HFFc6 (cell line): ENCODE results near the gene POU3F1. TPM values are rescaled to one million over a fixed set of nuclear protein-coding genes. Genes with fewer than 3 reads are reported as not detected.

ENCODE experiments used
- DNase-seq: peaks from one replicate; pipeline ENCODE4 v3.0.0-alpha.2; 2018
- H3K27ac Mint-ChIP-seq: 2 replicates; pipeline ENCODE4 v1.8.0; 2020; ENCODE audit warnings: mild to moderate bottlenecking, mixed read lengths
- H3K27me3 Mint-ChIP-seq: 2 replicates; pipeline ENCODE4 v1.8.0; 2021; ENCODE audit warnings: mild to moderate bottlenecking, moderate library complexity, mixed read lengths; ENCODE audit not compliant: insufficient read depth
- H3K36me3 Mint-ChIP-seq: 2 replicates; pipeline ENCODE4 v1.8.0; 2021; ENCODE audit warnings: low read depth, mixed read lengths
- H3K4me1 Mint-ChIP-seq: 2 replicates; pipeline ENCODE4 v1.8.0; 2020; ENCODE audit warnings: low read depth, mixed read lengths
- H3K4me3 Mint-ChIP-seq: 2 replicates; pipeline ENCODE4 v1.8.0; 2020; ENCODE audit warnings: mild to moderate bottlenecking, moderate library complexity, mixed read lengths
- H3K9me3 Mint-ChIP-seq: 2 replicates; pipeline ENCODE4 v1.8.0; 2020; ENCODE audit warnings: mild to moderate bottlenecking, mixed read lengths
- long read RNA-seq: library from polyadenylated mRNA; unstranded; transcript quantifications from one replicate; pipeline ENCODE4 v2.0.0, GENCODE V29; 2019
- total RNA-seq, 6 experiments: library from RNA; stranded (reverse); fragmentation: NEBNext Ultra II Directional; extraction: Animal tissue kit (Norgen Biotek cat#: 25700); gene quantifications; 2 replicates in 1 of 6; 3 replicates in 5 of 6; pipeline ENCODE4 v1.2.3, GENCODE V29; 2021
- TF ChIP-seq, protein P1 (sequence below): fragments of 200-600 bp; sonication (generic); IDR thresholded peaks from 2 replicates; pipeline ENCODE4 v1.5.0; 2021; ENCODE audit warnings: antibody characterized with exemption, mild to moderate bottlenecking

POU3F1 gene
- under 1 TPM in 1 of 6 experiments, not detected in 5; 0.11 TPM for total RNA-seq
- long read RNA-seq, result 0 reads

DNA sequence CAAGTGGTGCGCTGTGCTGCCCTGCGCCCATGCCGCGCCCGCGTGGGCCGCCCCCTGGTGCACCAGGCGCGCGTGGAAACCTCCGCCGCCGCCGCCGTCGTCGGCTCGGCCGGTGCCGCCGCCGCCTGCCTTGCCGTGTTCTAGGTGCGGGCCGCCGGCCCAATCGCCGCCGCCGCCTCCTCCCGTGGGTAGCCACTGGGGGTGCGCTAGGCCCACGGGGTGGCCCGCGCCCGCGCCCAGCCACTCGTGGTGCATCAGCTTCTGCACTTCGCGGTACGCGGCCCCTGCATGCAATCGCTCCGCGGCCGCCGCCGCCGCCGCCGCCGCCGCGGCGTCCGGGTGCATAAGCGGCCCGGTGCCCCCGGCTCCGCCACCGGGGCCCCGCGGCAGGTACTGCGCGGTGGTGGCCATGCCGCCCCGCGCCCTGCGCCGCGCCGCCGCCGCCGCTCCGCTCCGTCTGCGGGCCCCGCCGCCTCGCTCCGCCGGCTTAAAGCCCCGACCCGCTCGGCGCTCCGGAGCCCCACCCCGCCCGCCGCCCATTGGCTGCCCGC lies at the start of gene POU3F1:
Gene POU3F1 (minus strand): TSS at position 461 of the 551 bp plus-strand sequence. CDS start 50 bp downstream, at position 411.
- no peak for DNase-seq
- H3K4me3 Mint-ChIP-seq, result peak within 1 kb of the TSS; percentile 64
- H3K27ac Mint-ChIP-seq, result no peak within 1 kb of the TSS
- TF ChIP-seq, protein P1, sequence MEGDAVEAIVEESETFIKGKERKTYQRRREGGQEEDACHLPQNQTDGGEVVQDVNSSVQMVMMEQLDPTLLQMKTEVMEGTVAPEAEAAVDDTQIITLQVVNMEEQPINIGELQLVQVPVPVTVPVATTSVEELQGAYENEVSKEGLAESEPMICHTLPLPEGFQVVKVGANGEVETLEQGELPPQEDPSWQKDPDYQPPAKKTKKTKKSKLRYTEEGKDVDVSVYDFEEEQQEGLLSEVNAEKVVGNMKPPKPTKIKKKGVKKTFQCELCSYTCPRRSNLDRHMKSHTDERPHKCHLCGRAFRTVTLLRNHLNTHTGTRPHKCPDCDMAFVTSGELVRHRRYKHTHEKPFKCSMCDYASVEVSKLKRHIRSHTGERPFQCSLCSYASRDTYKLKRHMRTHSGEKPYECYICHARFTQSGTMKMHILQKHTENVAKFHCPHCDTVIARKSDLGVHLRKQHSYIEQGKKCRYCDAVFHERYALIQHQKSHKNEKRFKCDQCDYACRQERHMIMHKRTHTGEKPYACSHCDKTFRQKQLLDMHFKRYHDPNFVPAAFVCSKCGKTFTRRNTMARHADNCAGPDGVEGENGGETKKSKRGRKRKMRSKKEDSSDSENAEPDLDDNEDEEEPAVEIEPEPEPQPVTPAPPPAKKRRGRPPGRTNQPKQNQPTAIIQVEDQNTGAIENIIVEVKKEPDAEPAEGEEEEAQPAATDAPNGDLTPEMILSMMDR, result no peak
- H3K9me3 Mint-ChIP-seq, result no peaks in the 10 kb centered on the region
- H3K27me3 Mint-ChIP-seq, result peaks cover 53% of the 10 kb centered on the region
- H3K4me1 Mint-ChIP-seq, result peaks cover 5% of the 10 kb centered on the region; the same call in 1 of the 2 replicates
- no peaks in the 10 kb centered on the region for H3K36me3 Mint-ChIP-seq

DNA sequence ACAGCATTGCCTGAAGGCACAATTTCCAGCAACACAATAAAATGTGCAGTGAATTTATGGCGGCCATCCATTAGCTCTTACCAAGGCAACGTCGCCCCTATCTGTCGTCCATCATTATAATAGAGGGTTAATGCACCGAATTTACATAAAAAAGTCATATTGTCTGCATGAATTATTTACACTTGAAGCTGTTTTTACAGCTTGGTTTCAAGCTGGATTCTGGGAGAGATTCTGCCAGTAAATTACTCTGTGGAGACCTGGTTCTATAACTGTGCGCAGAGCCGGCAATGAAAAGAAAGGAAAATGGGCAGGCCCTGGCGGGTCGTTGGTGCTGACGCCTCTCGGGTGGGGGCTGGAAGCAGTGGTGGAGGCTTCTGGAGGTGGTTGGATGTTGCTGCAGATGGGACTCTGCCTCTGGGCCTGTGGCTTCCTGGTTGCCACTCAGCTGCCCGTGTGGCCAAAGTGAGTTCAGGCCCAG lies 48.9 kb upstream of the POU3F1 start:
- Mint-ChIP-seq H3K27me3 (peaks cover 39% of the 10 kb centered on the region), H3K9me3 (no peaks in the 10 kb centered on the region), H3K4me1 (no peaks in the 10 kb centered on the region), H3K27ac (no peak overlapping the region), H3K4me3 (no peak overlapping the region), H3K36me3 (no peaks in the 10 kb centered on the region)
- no peak for DNase-seq
- TF ChIP-seq, protein P1, result no peak

DNA sequence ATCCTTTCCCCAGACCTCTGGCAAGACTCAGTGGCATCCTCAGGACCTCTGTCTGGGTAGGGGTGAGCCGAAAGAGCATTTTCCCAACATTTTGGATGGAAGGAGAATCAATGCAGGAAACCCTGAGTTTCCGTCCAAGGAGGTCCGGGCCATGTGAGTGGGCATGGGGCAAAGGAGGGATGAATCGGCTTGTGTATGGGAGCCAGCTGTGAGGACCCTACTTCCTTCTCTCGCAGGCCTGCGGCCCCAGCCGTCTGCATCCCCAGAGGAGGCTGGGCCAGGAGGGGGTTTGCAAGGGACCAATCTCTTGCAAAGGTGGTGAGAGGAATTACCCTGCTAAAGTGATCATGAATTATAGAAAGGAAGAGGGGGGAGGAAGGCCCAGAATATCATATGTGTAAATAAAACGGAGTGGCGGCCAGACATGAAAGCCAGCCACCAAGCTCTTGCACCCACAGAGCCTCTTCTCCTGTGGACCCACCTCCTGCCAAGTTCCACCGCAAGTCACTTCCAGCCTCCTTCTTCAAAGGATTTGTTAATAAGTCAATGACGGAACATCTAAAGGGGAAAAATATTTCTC lies 48.2 kb upstream of the POU3F1 start:
- H3K27me3 Mint-ChIP-seq, result peaks cover 41% of the 10 kb centered on the region
- TF ChIP-seq, protein P1, result no peak

DNA sequence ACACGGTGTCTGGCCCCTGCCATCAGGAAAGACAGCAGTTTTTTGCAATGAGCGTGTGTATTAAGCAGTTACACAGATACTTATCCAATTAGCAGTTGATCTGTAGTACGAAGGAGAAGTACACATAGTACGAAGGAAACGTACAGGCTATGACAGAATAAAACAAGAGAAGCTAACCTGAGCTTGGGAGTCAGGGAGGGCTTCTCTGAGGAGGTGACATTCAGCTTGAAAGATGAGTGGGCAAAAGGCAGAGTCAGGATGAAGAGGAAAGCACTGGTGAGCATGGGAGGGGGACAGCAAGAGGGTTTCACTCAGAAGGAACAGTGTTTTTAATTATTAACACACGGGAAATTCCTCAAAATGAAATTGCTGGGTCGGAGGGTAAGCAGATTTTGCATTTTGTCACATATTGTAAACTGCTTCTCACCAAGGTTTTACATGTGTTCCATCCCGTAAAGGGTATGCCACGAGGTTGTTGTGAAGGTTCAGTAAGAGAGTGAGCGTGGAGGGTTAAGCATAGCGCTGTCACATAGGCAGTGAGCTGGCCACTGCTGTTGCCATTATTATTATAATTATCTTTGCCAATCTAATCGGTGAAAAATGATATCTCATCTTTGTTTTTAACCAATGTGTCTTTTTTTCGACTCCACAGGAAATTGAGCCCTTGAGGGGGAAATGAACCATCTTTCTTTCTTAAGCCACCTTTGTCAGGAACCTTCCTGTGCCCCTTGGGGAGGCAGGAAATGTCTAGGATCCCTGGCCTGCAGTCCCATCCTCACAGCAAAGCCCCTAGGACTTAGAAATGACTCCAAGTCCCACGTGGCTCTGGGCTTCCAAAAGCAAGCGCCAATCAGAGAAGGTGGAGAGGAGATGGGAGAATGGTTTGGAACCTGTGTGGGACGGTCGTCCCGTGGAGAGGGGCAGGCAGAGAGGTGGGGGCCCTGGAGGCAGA lies 47.3 kb upstream of the POU3F1 start:
- DNase-seq, result no peak
- no peaks in the 10 kb centered on the region for H3K9me3 Mint-ChIP-seq
- H3K4me1 Mint-ChIP-seq, result no peaks in the 10 kb centered on the region
- H3K27ac Mint-ChIP-seq, result no peak overlapping the region
- peaks cover 41% of the 10 kb centered on the region for H3K27me3 Mint-ChIP-seq
- TF ChIP-seq, protein P1, result no peak
- no peak overlapping the region for H3K4me3 Mint-ChIP-seq
- H3K36me3 Mint-ChIP-seq, result no peaks in the 10 kb centered on the region

More for the DNA sequence above, 48.2 kb upstream of the POU3F1 start:
- Mint-ChIP-seq H3K36me3 (no peaks in the 10 kb centered on the region), H3K27ac (no peak overlapping the region), H3K4me1 (no peaks in the 10 kb centered on the region), H3K4me3 (no peak overlapping the region), H3K9me3 (no peaks in the 10 kb centered on the region)
- DNase-seq, result no peak

DNA sequence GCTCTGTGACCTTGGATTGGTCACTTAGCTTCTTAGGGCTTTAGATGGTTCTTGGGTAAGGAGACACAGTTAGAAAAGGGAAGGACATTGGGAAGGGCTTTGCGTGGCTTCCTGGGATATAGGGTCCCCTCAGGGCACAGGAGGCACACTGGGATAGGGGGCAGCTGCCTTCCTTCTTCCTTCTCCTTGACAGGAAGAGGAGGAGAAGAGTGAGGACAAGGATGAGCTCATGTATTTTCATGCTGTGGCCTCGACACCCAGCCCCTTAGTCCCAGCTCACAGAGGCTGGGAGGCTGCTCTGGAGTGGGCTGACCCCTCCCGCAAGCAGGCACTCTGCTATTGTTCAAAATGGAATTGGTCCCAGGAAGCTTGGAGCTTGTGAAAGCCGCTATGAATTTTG lies 45.7 kb upstream of the POU3F1 start:
- no peak for DNase-seq
- Mint-ChIP-seq H3K27me3 (peaks cover 41% of the 10 kb centered on the region), H3K36me3 (no peaks in the 10 kb centered on the region), H3K27ac (no peak overlapping the region), H3K4me1 (no peaks in the 10 kb centered on the region), H3K4me3 (no peak overlapping the region), H3K9me3 (no peaks in the 10 kb centered on the region)
- TF ChIP-seq, protein P1, result no peak
